K562 (cell line): ENCODE measurements around the gene N4BP2. TPM values are rescaled to one million over a fixed set of nuclear protein-coding genes. Genes with fewer than 3 reads are reported as not detected.
A peak's percentile ranks its signal among the peaks of the same experiment; 100 is the strongest.

Experiments used
- ATAC-seq: fragments of 200-7000 bp; cut with Tn5 transposase; 3 replicates; pipeline ENCODE4 v1.9.1; 2020; ENCODE audit warnings: moderate library complexity
- BruUV-seq: library from RNA; stranded (reverse); fragments of 400-500 nt; replicated peaks from 2 replicates; lab custom pipeline; 2021; lab: Mats Ljungman, UMichigan
- CTCF ChIA-PET: fragments of 300-600 bp; formaldehyde crosslinking; extraction: SDS; loops from one replicate; lab custom pipeline; 2021; ENCODE audit warnings: low intra/inter-chr PET ratio; lab: Yijun Ruan, JAX
- POLR2A ChIA-PET: fragments of 300-600, 350-650 bp; sonication (Branson Sonifier 250); formaldehyde crosslinking; extraction: SDS; loops from one replicate; lab custom pipeline; 2021; ENCODE audit warnings: antibody characterized with exemption, inconsistent platforms; lab: Yijun Ruan, JAX
- DNase-seq, 4 experiments: peaks; one replicate each; pipeline versions ENCODE4 v3.0.0 to v3.0.0-alpha.2; 2011 to 2018; ENCODE audit warnings: low spot score in 3 of 4, mixed read lengths in 3 of 4; ENCODE audit errors: extremely low read depth in 1 of 4
- FAIRE-seq: peaks from 2 replicates; lab custom pipeline; 2011; peaks lifted over from hg19 to GRCh38; lab: Jason Lieb, UNC
- H2AFZ ChIP-seq: 2 replicates; pipeline ENCODE4 v1.6.0; 2011; ENCODE audit warnings: low read depth, low read length, control low read depth, inconsistent platforms
- H3K27ac ChIP-seq: fragments of 200-600 bp; 3 replicates; pipeline ENCODE4 v1.8.0; 2011; ENCODE audit warnings: low read depth, mild to moderate bottlenecking, control low read depth, inconsistent platforms, low read length, moderate library complexity, mixed read lengths; ENCODE audit errors: extremely low read depth
- H3K27me3 ChIP-seq, 2 experiments: fragments of 300-600 bp in 1 of 2; 2 replicates in 1 of 2; 3 replicates in 1 of 2; pipeline versions ENCODE4 v1.6.0 to v1.8.0; 2011; ENCODE audit warnings: inconsistent platforms in 2 of 2, low read length in 2 of 2, mild to moderate bottlenecking in 1 of 2, mixed read lengths in 1 of 2, moderate library complexity in 1 of 2; ENCODE audit not compliant: control insufficient read depth in 2 of 2, insufficient read depth in 2 of 2
- H3K36me3 ChIP-seq: fragments of 300-600 bp; 3 replicates; pipeline ENCODE4 v1.8.0; 2011; ENCODE audit warnings: mild to moderate bottlenecking, low read length, inconsistent platforms; ENCODE audit not compliant: control insufficient read depth, insufficient read depth
- H3K4me1 ChIP-seq, 2 experiments: fragments of 200-600 bp in 1 of 2; replicated peaks in 1 of 2; 2 replicates in 1 of 2; 3 replicates in 1 of 2; pipeline versions ENCODE4 v1.5.1 to v1.8.0; 2011; ENCODE audit warnings: inconsistent platforms in 2 of 2, low read length in 2 of 2, mild to moderate bottlenecking in 1 of 2, mixed read lengths in 1 of 2, moderate library complexity in 1 of 2; ENCODE audit not compliant: control insufficient read depth in 2 of 2, insufficient read depth in 2 of 2
- H3K4me2 ChIP-seq: 2 replicates; pipeline ENCODE4 v1.6.1; 2011; ENCODE audit warnings: low read length, control low read depth, inconsistent platforms, mixed read lengths; ENCODE audit not compliant: insufficient read depth
- H3K4me3 ChIP-seq: fragments of 200-600 bp; sonication (generic), shearing (Covaris generic); 2 replicates; pipeline ENCODE4 v1.5.1; 2016; ENCODE audit warnings: control low read depth, inconsistent platforms
- H3K79me2 ChIP-seq: fragments of 200-600 bp; 3 replicates; pipeline ENCODE4 v1.8.0; 2011; ENCODE audit warnings: low read length, inconsistent platforms; ENCODE audit not compliant: control insufficient read depth, insufficient read depth
- H3K9ac ChIP-seq, 2 experiments: 2 replicates each; pipeline versions ENCODE4 v1.6.0 to v1.6.1; 2011; ENCODE audit warnings: low read depth in 2 of 2, low read length in 2 of 2, control low read depth in 1 of 2, inconsistent platforms in 1 of 2, mild to moderate bottlenecking in 1 of 2, mixed read lengths in 1 of 2; ENCODE audit not compliant: insufficient read depth in 1 of 2
- H3K9me1 ChIP-seq: one replicate; pipeline ENCODE4 v1.6.0; 2011; ENCODE audit warnings: inconsistent platforms, mild to moderate bottlenecking, low read length, moderate library complexity; ENCODE audit not compliant: control insufficient read depth, insufficient read depth
- H3K9me3 ChIP-seq: replicated peaks from 2 replicates; pipeline ENCODE4 v1.5.1; 2011; ENCODE audit warnings: low read depth, low read length, inconsistent platforms; ENCODE audit not compliant: control insufficient read depth, insufficient read depth
- H4K20me1 ChIP-seq: replicated peaks from 2 replicates; pipeline ENCODE4 v1.6.1; 2011; ENCODE audit warnings: low read length, inconsistent platforms, mixed read lengths; ENCODE audit not compliant: control insufficient read depth, insufficient read depth
- FOXJ2 ChIP-seq: fragments of 200-800 bp; sonication (Bioruptor generic); IDR thresholded peaks from 2 replicates; pipeline ENCODE4 v1.6.1; 2016; ENCODE audit warnings: missing genetic modification characterization, missing compliant biosample characterization
- KDM4B ChIP-seq, 2 experiments: fragments of 450-650 bp in 1 of 2; sonication (generic) in 1 of 2; IDR thresholded peaks; 2 replicates each; pipeline ENCODE4 v1.6.1; 2016 to 2017; ENCODE audit warnings: borderline replicate concordance in 2 of 2, antibody characterized with exemption in 1 of 2, low read depth in 1 of 2, mild to moderate bottlenecking in 1 of 2
- MAFK ChIP-seq: IDR thresholded peaks from 2 replicates; pipeline ENCODE4 v1.6.1; 2011; ENCODE audit warnings: low read length, improper control_type of control experiment
- MAZ ChIP-seq, 2 experiments: fragments of 450-650 bp in 1 of 2; sonication (generic) in 1 of 2; formaldehyde crosslinking; IDR thresholded peaks in 1 of 2; conservative IDR thresholded peaks in 1 of 2; 2 replicates each; pipeline versions ENCODE4 v1.4.0 to v1.5.0; 2020; ENCODE audit warnings: mild to moderate bottlenecking in 1 of 2, missing genetic modification reagents in 1 of 2
- MTF1 ChIP-seq: fragments of 250-450 bp; sonication (Bioruptor Pico); IDR thresholded peaks from 2 replicates; pipeline ENCODE4 v1.9.0; 2021; ENCODE audit warnings: moderate library complexity, mild to moderate bottlenecking, inconsistent platforms, borderline replicate concordance
- PHF20 ChIP-seq: fragments of 450-650 bp; IDR thresholded peaks from 2 replicates; pipeline ENCODE4 v1.6.1; 2018; ENCODE audit not compliant: partially characterized antibody
- POLR2B ChIP-seq: fragments of 450-650 bp; IDR thresholded peaks from 2 replicates; pipeline ENCODE4 v1.6.1; 2018; ENCODE audit warnings: low read depth; ENCODE audit not compliant: partially characterized antibody
- TEAD4 ChIP-seq, 2 experiments: sonication (generic) in 1 of 2; formaldehyde crosslinking in 1 of 2; IDR thresholded peaks; 2 replicates each; pipeline versions ENCODE4 v1.6.1 to v1.8.0; 2012 to 2022; ENCODE audit warnings: borderline replicate concordance in 1 of 2, inconsistent platforms in 1 of 2, low read length in 1 of 2, mild to moderate bottlenecking in 1 of 2, missing genetic modification reagents in 1 of 2
- ZNF263 ChIP-seq: sonication (generic); formaldehyde crosslinking; IDR thresholded peaks from 2 replicates; pipeline ENCODE4 v1.8.0; 2022; ENCODE audit warnings: mild to moderate bottlenecking, missing genetic modification reagents, borderline replicate concordance
- ZNF354B ChIP-seq: fragments of 250-450 bp; sonication (Bioruptor Pico); IDR thresholded peaks from 2 replicates; pipeline ENCODE4 v1.4.0; 2020
- WGBS: fragments of 100-300 bp; shearing (Covaris generic); methylation state at CpG from one replicate; pipeline ENCODE4 v1.1.6; 2016; ENCODE audit warnings: low coverage, mixed read lengths; ENCODE audit not compliant: insufficient coverage; ENCODE audit errors: missing lambda C conversion rate; 5-methylcytosine and 5-hydroxymethylcytosine counted together
- in situ Hi-C: fragments of 300-500 bp; cut with MboI; formaldehyde crosslinking; loops from 4 replicates; pipeline ENCODE4 v1.15.0; 2018; ENCODE audit warnings: inconsistent platforms, mixed read lengths
- intact Hi-C: fragments of 100-400 bp; cut with micrococcal nuclease; formaldehyde crosslinking; loops from 2 replicates; pipeline ENCODE4 v1.14.2; 2022
- polyA plus RNA-seq, 8 experiments: library from polyadenylated mRNA; depleted of rRNA in 4 of 8; stranded (reverse) in 5 of 8; unstranded in 3 of 8; fragments of >200 nt; fragmentation: Nextera tagmentation in 2 of 8; fragmentation: Illumina TruSeq in 1 of 8; extraction: Ambion mirVana in 2 of 8; extraction: Trizol in 1 of 8; gene quantifications; 2 replicates each; pipeline versions ENCODE4 v1.2.1 to v1.2.3, GENCODE V29; 2011 to 2014; ENCODE audit warnings: inconsistent platforms in 1 of 8, missing spikeins in 1 of 8
- total RNA-seq, 7 experiments: library from RNA; depleted of rRNA in 6 of 7; stranded (reverse); fragments of >200 nt in 6 of 7; fragmentation: Illumina TruSeq in 2 of 7; extraction: Trizol in 2 of 7; gene quantifications; 2 replicates each; pipeline versions ENCODE4 v1.2.1 to v1.2.3, GENCODE V29; 2011 to 2021; ENCODE audit warnings: low replicate concordance in 1 of 7
- TF ChIP-seq, protein P1 (sequence below): fragments of 250-450 bp; sonication (Bioruptor Pico); IDR thresholded peaks from 2 replicates; pipeline ENCODE4 v1.8.0; 2021; ENCODE audit warnings: borderline replicate concordance, mild to moderate bottlenecking, moderate library complexity; ENCODE audit not compliant: poor library complexity, severe bottlenecking

Gene N4BP2
- total and polyA plus RNA-seq, 9 of the 15 experiments (the other 6 are each of a cell fraction or from before 2014, with no cell fraction given): 2.7 to 12.6 (median 7.6) TPM

DNA sequence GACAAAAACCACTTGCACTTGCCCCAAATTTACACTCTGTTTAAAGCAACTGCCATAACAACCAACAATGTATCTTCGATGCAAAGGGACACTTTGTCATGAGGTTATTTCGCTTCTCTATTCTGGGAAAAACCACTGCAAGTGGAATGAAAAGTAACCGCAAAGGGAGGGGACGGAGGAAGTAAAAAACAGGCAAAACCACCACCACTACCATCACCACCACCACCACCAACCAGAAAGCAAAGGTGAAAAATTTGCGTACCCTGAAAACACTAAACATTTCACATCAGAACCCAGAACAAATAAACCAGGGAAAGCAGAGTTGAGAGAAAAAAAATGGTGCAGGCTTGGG is 1.2 kb upstream of the N4BP2 start (continued):
- TF ChIP-seq ZNF263 (CRISPR knock-in tag) (no peak), ZNF354B (CRISPR knock-in tag) (no peak), PHF20 (no peak), POLR2B (peak; percentile 66), MTF1 (CRISPR knock-in tag) (no peak), FOXJ2 (tag) (0 out of 2 replicates have a peak, but pooled peaks have one; percentile 35), KDM4B (IDR thresholded peaks at IDR 0.05; ENCODE audit: borderline replicate concordance in 2 of 2, low read depth in 1 of 2) (no peak)
- TF ChIP-seq, protein P1, sequence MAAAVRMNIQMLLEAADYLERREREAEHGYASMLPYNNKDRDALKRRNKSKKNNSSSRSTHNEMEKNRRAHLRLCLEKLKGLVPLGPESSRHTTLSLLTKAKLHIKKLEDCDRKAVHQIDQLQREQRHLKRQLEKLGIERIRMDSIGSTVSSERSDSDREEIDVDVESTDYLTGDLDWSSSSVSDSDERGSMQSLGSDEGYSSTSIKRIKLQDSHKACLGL (CRISPR knock-in tag): no peak

DNA sequence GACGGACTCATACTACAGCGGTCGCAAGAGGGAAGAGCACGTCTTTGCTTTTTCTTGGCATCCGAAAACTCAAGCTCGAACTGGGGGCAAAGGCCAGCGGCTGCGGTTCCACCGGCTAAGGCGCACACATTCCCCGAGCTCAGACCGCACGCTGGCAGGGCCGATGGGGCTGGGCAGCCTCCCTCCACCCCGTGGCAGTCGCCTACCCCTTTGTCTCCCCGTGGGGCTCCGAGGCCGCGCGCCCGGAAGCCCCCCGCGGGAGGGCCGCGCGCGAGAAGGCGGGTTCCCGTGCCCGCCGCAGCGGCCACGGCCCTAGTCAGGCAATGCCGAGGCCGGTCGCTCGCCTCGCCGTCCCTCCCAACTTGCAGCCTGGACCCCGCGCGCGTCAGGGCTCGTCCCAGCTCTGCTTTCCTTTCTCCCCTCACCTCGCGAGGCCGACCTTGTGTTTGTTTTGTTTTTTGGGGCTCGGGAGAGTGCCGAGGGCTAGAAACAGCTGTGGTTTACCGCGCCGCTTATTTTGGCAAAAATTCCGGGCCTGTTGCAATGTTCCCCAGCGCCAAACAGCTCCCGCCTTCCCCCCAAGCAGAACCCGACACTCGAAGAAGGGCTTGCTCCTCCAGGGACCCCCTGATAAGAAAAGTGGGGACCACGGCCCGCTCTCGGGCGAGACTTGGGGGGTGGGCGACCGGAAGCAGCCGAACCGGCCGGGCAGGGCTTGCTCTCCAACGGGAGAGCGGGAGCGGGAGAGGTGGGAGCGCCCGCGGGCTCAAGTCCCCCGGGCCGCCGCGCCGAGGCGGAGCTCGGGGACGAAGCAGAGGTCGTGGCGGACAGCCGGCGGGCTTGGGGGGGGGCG is 561 bp upstream of the N4BP2 start:
- no peaks in the 10 kb centered on the region for H3K9me1 ChIP-seq
- peak overlapping the region; percentile 96 to 98 for H3K9ac ChIP-seq
- H3K9me3 ChIP-seq: no peaks in the 10 kb centered on the region
- H3K27ac ChIP-seq: peak overlapping the region; percentile 98
- DNase-seq: peak; percentile 64 to 80 (median 66)
- ChIA-PET POLR2A (interaction anchor here (0.5 to 2.0 kb wide), 23 partner anchors 9 to 663 kb away, joined by 3 to 8 read pairs (median 4); no protein-coding TSS in a partner anchor), CTCF (interaction anchor here (0.9 to 1.8 kb wide), 4 partner anchors 77 to 270 kb away, joined by 3 to 9 read pairs (median 5); no protein-coding TSS in a partner anchor)
- peaks cover 3% of the 10 kb centered on the region; the same call in 1 of the 2 replicates for H4K20me1 ChIP-seq
- intact Hi-C loops: loop anchor here (1.0 to 10.0 kb wide), 7 partner anchors 66 to 459 kb away; partner anchors contain the start of gene PDS5A
- under 1% methylated on average over 76 of the region's 86 CpGs for WGBS
- BruUV-seq: no TSS peak
- no peaks in the 10 kb centered on the region for H3K27me3 ChIP-seq
- in situ Hi-C loops: no loop called here
- H3K4me3 ChIP-seq: peak overlapping the region; percentile 63
- no peaks in the 10 kb centered on the region for H3K36me3 ChIP-seq
- peak; percentile 47 for ATAC-seq
- peak overlapping the region; percentile 84 for H3K4me2 ChIP-seq
- FAIRE-seq: no peak
- H3K4me1 ChIP-seq: peaks cover 12 to 28% of the 10 kb centered on the region in 2 experiments
- H3K79me2 ChIP-seq: peaks cover 33% of the 10 kb centered on the region
- peak overlapping the region; percentile 83 for H2AFZ ChIP-seq
- TF ChIP-seq MAFK (0 out of 2 replicates have a peak, but pooled peaks have one; percentile 14), TEAD4 (IDR thresholded peaks at IDR 0.05; ENCODE audit: low read length) (peak; percentile 34; the same call in 1 of the 2 replicates), TEAD4 (CRISPR knock-in tag; IDR thresholded peaks at IDR 0.05; ENCODE audit: borderline replicate concordance) (peak; percentile 72; the same call in 1 of the 2 replicates), MAZ (CRISPR knock-in tag; conservative IDR thresholded peaks at IDR 0.05 in 1 of 2, IDR thresholded peaks at IDR 0.05 in 1 of 2) (peak; percentile 64 to 71)
